Neural progenitor cell (in vitro differentiated cells): Measurements from ENCODE around the gene SMC3. TPM values are rescaled to one million over a fixed set of nuclear protein-coding genes. Genes with fewer than 3 reads are reported as not detected.
"Not testable (repeated sequence)": the region's sequence is repeated elsewhere in the genome, so short reads cannot be mapped to it uniquely, and the experiment has no call there.

Source experiments
- DNase-seq: peaks from one replicate; pipeline ENCODE4 v3.0.0-alpha.2; 2016; ENCODE audit warnings: low spot score
- H2AFZ ChIP-seq: fragments of 200-600 bp; sonication (generic); replicated peaks from 2 replicates; pipeline ENCODE4 v1.6.1; 2016; ENCODE audit warnings: antibody characterized with exemption
- H3F3A ChIP-seq: fragments of 200-600 bp; sonication (generic); 2 replicates; pipeline ENCODE4 v1.6.1; 2016; ENCODE audit warnings: antibody characterized with exemption, low read depth
- H3K27ac ChIP-seq: fragments of 200-600 bp; sonication (generic); 2 replicates; pipeline ENCODE4 v1.5.1; 2016; ENCODE audit warnings: mild to moderate bottlenecking
- H3K27me3 ChIP-seq: fragments of 200-600 bp; sonication (generic); 2 replicates; pipeline ENCODE4 v1.6.1; 2016; ENCODE audit warnings: mild to moderate bottlenecking, moderate library complexity
- H3K36me3 ChIP-seq: fragments of 200-600 bp; sonication (generic); 2 replicates; pipeline ENCODE4 v1.5.1; 2016
- H3K4me1 ChIP-seq: fragments of 200-600 bp; sonication (generic); 2 replicates; pipeline ENCODE4 v1.6.1; 2016; ENCODE audit warnings: mixed run types
- H3K4me2 ChIP-seq: fragments of 200-600 bp; sonication (generic); 2 replicates; pipeline ENCODE4 v1.6.1; 2016
- H3K4me3 ChIP-seq: fragments of 200-600 bp; sonication (generic); 2 replicates; pipeline ENCODE4 v1.5.1; 2016
- H3K79me2 ChIP-seq: fragments of 200-600 bp; sonication (generic); 2 replicates; pipeline ENCODE4 v1.6.1; 2016; ENCODE audit warnings: low read depth
- H3K9ac ChIP-seq: fragments of 200-600 bp; sonication (generic); 2 replicates; pipeline ENCODE4 v1.6.1; 2016
- H3K9me3 ChIP-seq: fragments of 200-600 bp; sonication (generic); 2 replicates; pipeline ENCODE4 v1.5.1; 2016; ENCODE audit warnings: low read depth
- H4K20me1 ChIP-seq: fragments of 200-600 bp; sonication (generic); 2 replicates; pipeline ENCODE4 v1.6.1; 2016; ENCODE audit warnings: low read depth
- H3K27ac Mint-ChIP-seq: 3 replicates; pipeline ENCODE4 v1.8.0; 2021; ENCODE audit warnings: mixed read lengths
- H3K27me3 Mint-ChIP-seq: 2 replicates; pipeline ENCODE4 v1.8.0; 2022; ENCODE audit warnings: low read depth, mild to moderate bottlenecking, inconsistent platforms, moderate library complexity, mixed read lengths; ENCODE audit not compliant: insufficient read depth
- H3K36me3 Mint-ChIP-seq: 3 replicates; pipeline ENCODE4 v1.8.0; 2021; ENCODE audit warnings: mixed read lengths
- H3K4me1 Mint-ChIP-seq: 3 replicates; pipeline ENCODE4 v1.8.0; 2021; ENCODE audit warnings: mixed read lengths
- H3K4me3 Mint-ChIP-seq: 3 replicates; pipeline ENCODE4 v1.8.0; 2021; ENCODE audit warnings: mild to moderate bottlenecking, moderate library complexity, mixed read lengths
- H3K9me3 Mint-ChIP-seq: 3 replicates; pipeline ENCODE4 v1.8.0; 2020; ENCODE audit warnings: mixed read lengths
- CTCF ChIP-seq: fragments of 200-600 bp; sonication (generic); IDR thresholded peaks from 2 replicates; pipeline ENCODE4 v1.5.1; 2017; ENCODE audit warnings: antibody characterized with exemption, mild to moderate bottlenecking
- EZH2 ChIP-seq: fragments of 200-600 bp; sonication (generic); IDR thresholded peaks from 2 replicates; pipeline ENCODE4 v1.6.1; 2017; ENCODE audit warnings: antibody characterized with exemption, mild to moderate bottlenecking, moderate library complexity
- EZH2phosphoT487 ChIP-seq: fragments of 200-600 bp; sonication (generic); IDR thresholded peaks from 2 replicates; pipeline ENCODE4 v1.6.1; 2017; ENCODE audit warnings: antibody characterized with exemption
- total RNA-seq: library from RNA; depleted of rRNA; stranded (reverse); fragments of >200 nt; gene quantifications from 2 replicates; pipeline ENCODE4 v1.2.3, GENCODE V29; 2015; ENCODE audit warnings: low replicate concordance

Gene SMC3
- total RNA-seq, 1 donor from 2014 or later: 109 TPM

- Histone ChIP-seq H3K4me3 (no peak overlapping the region), H3K36me3 (no peaks in the 10 kb centered on the region), H3K9ac (no peak overlapping the region), H3K4me1 (peaks cover 15% of the 10 kb centered on the region), H3K27me3 (no peaks in the 10 kb centered on the region), H2AFZ (no peak overlapping the region), H3K79me2 (no peaks in the 10 kb centered on the region), H4K20me1 (no peaks in the 10 kb centered on the region), H3K4me2 (no peak overlapping the region), H3K9me3 (no peaks in the 10 kb centered on the region), H3K27ac (no peak overlapping the region), H3F3A (peaks cover 10% of the 10 kb centered on the region)
- no peaks in the 10 kb centered on the region for H3K36me3 Mint-ChIP-seq
- H3K4me1 Mint-ChIP-seq: peaks cover 19% of the 10 kb centered on the region
- H3K27me3 Mint-ChIP-seq: peaks cover 5% of the 10 kb centered on the region
- no peaks in the 10 kb centered on the region for H3K9me3 Mint-ChIP-seq
- no peak overlapping the region for H3K4me3 Mint-ChIP-seq
- DNase-seq: no peak
- no peak overlapping the region for H3K27ac Mint-ChIP-seq
- no peak for TF ChIP-seq CTCF
- TF ChIP-seq EZH2: no peak
- TF ChIP-seq EZH2phosphoT487: no peak
Measured at GRCh38 chr10:110527731-110528171, 39.7 kb upstream of the SMC3 start.

DNA sequence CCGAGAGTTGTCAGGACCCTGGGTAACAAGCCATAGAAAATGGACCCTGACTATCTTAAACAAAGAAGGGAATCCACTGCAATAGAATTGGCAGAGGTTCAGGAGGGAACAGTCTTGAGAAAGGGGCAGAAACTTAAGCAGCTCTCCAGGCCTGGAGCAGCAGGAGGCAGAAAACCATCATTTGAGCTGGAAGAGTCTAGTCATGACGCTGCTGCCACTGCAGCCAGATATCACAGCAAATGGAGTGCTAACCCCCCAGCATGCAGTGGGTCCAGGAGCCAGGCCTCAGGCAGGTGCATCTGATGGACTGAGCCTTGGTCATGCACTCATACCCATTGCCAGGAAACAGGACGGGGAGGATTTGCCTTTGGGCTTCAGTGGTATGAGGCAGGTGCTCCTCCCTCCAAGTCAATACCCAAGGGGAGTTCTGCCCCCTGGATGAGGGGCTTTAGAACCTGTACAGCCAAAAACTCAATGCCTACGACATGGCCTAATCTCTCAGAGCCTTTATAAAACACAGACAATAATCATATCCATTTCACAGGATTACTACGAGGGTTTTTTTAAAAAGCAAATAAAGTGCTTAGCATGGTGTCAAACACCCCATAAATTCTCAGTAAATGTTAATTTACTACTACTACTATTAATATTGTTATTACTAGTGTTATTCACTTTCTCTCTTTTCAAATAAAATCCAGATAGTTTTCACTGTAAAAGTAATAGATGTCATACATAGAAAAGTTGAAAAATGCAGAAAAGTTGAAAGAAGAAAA is 39.1 kb upstream of the SMC3 start:
- Histone ChIP-seq H4K20me1 (no peaks in the 10 kb centered on the region), H2AFZ (no peak overlapping the region), H3K36me3 (no peaks in the 10 kb centered on the region), H3F3A (peaks cover 10% of the 10 kb centered on the region), H3K79me2 (no peaks in the 10 kb centered on the region), H3K9me3 (no peaks in the 10 kb centered on the region), H3K4me3 (no peak overlapping the region), H3K4me1 (peaks cover 19% of the 10 kb centered on the region), H3K4me2 (no peak overlapping the region), H3K27ac (no peak overlapping the region), H3K27me3 (no peaks in the 10 kb centered on the region), H3K9ac (no peak overlapping the region)
- H3K27me3 Mint-ChIP-seq: peaks cover 7% of the 10 kb centered on the region
- no peak overlapping the region for H3K27ac Mint-ChIP-seq
- peaks cover 22% of the 10 kb centered on the region for H3K4me1 Mint-ChIP-seq
- no peak overlapping the region for H3K4me3 Mint-ChIP-seq
- no peak for TF ChIP-seq CTCF
- no peak for TF ChIP-seq EZH2phosphoT487
- TF ChIP-seq EZH2: no peak
- DNase-seq: no peak
- H3K9me3 Mint-ChIP-seq: no peaks in the 10 kb centered on the region
- H3K36me3 Mint-ChIP-seq: no peaks in the 10 kb centered on the region

- not testable (repeated sequence) for H2AFZ ChIP-seq, H3K9me3 ChIP-seq, H4K20me1 ChIP-seq, H3K9ac ChIP-seq, H3K4me3 ChIP-seq, H3K36me3 Mint-ChIP-seq, H3K27me3 Mint-ChIP-seq, H3K79me2 ChIP-seq, H3K4me3 Mint-ChIP-seq, H3K27ac Mint-ChIP-seq, H3K27ac ChIP-seq, H3K36me3 ChIP-seq, H3K4me2 ChIP-seq, DNase-seq, H3K9me3 Mint-ChIP-seq, H3K27me3 ChIP-seq
- peaks cover 20% of the 10 kb centered on the region for H3K4me1 Mint-ChIP-seq
- H3K4me1 ChIP-seq: peaks cover 19% of the 10 kb centered on the region
- H3F3A ChIP-seq: peaks cover 10% of the 10 kb centered on the region
Measured at GRCh38 chr10:110528997-110529524, 38.4 kb upstream of the SMC3 start.

GRCh38 chr10:110529596-110530011 is 37.9 kb upstream of the SMC3 start:
- H3K4me2 ChIP-seq: peak overlapping the region; percentile 81
- H3F3A ChIP-seq: peaks cover 10% of the 10 kb centered on the region
- H3K4me1 ChIP-seq: peaks cover 19% of the 10 kb centered on the region
- peak overlapping the region; percentile 47 for H3K4me3 ChIP-seq
- DNase-seq: no peak
- H3K9me3 Mint-ChIP-seq: no peaks in the 10 kb centered on the region
- no peaks in the 10 kb centered on the region for H3K79me2 ChIP-seq
- peaks cover 5% of the 10 kb centered on the region for H3K27me3 Mint-ChIP-seq
- TF ChIP-seq EZH2 (no peak), EZH2phosphoT487 (no peak), CTCF (no peak)
- no peak overlapping the region for H3K9ac ChIP-seq
- no peak overlapping the region for H3K4me3 Mint-ChIP-seq
- H4K20me1 ChIP-seq: no peaks in the 10 kb centered on the region
- H3K9me3 ChIP-seq: no peaks in the 10 kb centered on the region
- no peaks in the 10 kb centered on the region for H3K36me3 ChIP-seq
- H3K27ac ChIP-seq: no peak overlapping the region
- no peaks in the 10 kb centered on the region for H3K27me3 ChIP-seq
- no peaks in the 10 kb centered on the region for H3K36me3 Mint-ChIP-seq
- H2AFZ ChIP-seq: peak overlapping the region; percentile 86
- peaks cover 22% of the 10 kb centered on the region for H3K4me1 Mint-ChIP-seq
- H3K27ac Mint-ChIP-seq: no peak overlapping the region
